KBM-7 (cell line): ENCODE data around the gene TCF7L1.

Experiments
- DNase-seq: peaks from one replicate; pipeline ENCODE4 v3.0.0-alpha.2; 2015
- in situ Hi-C: fragments of 300-500 bp; cut with MboI; formaldehyde crosslinking; loops from 2 replicates; pipeline ENCODE4 v1.14.3; 2020; ENCODE audit warnings: low sequenced_read_pairs, low pct_unique_long_range_greater_than_20kb, mixed read lengths

TCF7L1 gene

GRCh38 chr2:85242321-85242720 lies 109.1 kb downstream of the TCF7L1 start:
- DNase-seq = no peak
- in situ Hi-C loops = no loop called here

GRCh38 chr2:85243101-85244072 lies 110.2 kb downstream of the TCF7L1 start:
- in situ Hi-C loops = no loop called here
- DNase-seq = peak; percentile 40

- DNase-seq = no peak
- in situ Hi-C loops = no loop called here
These were observed 111.6 kb downstream of the TCF7L1 start for GRCh38 chr2:85244828-85245227.

GRCh38 chr2:85245891-85246290 lies 112.7 kb downstream of the TCF7L1 start:
- no peak for DNase-seq
- in situ Hi-C loops = no loop called here

- peak; percentile 20 for DNase-seq
- in situ Hi-C loops = no loop called here
These were observed 113.2 kb downstream of the TCF7L1 start for GRCh38 chr2:85246348-85246747.

- no peak for DNase-seq
- in situ Hi-C loops = no loop called here
These were observed 114.4 kb downstream of the TCF7L1 start for GRCh38 chr2:85247610-85248009.

- DNase-seq = no peak
- in situ Hi-C loops = no loop called here
These were observed 115.7 kb downstream of the TCF7L1 start for GRCh38 chr2:85248773-85249509.

GRCh38 chr2:85250045-85250444 lies 116.9 kb downstream of the TCF7L1 start:
- in situ Hi-C loops = no loop called here
- no peak for DNase-seq

- in situ Hi-C loops = no loop called here
- no peak for DNase-seq
These were observed 118.0 kb downstream of the TCF7L1 start for GRCh38 chr2:85251070-85251616.

- in situ Hi-C loops = no loop called here
- no peak for DNase-seq
These were observed 120.7 kb downstream of the TCF7L1 start for GRCh38 chr2:85253890-85254289.

- in situ Hi-C loops = no loop called here
- DNase-seq = no peak
These were observed 121.5 kb downstream of the TCF7L1 start for GRCh38 chr2:85254540-85255300.

- in situ Hi-C loops = no loop called here
- peak; percentile 35 for DNase-seq
These were observed 122.2 kb downstream of the TCF7L1 start for GRCh38 chr2:85255456-85255812.

- no peak for DNase-seq
- in situ Hi-C loops = no loop called here
These were observed 122.8 kb downstream of the TCF7L1 start for GRCh38 chr2:85255813-85256594.

- no peak for DNase-seq
- in situ Hi-C loops = no loop called here
These were observed 124.3 kb downstream of the TCF7L1 start for GRCh38 chr2:85257359-85257969.

- no peak for DNase-seq
- in situ Hi-C loops = no loop called here
These were observed 124.9 kb downstream of the TCF7L1 start for GRCh38 chr2:85257970-85258605.

- DNase-seq = no peak
- in situ Hi-C loops = no loop called here
These were observed 126.0 kb downstream of the TCF7L1 start for GRCh38 chr2:85259101-85259590.

- no peak for DNase-seq
- in situ Hi-C loops = no loop called here
These were observed 126.7 kb downstream of the TCF7L1 start for GRCh38 chr2:85259879-85260278.

GRCh38 chr2:85263591-85263990 lies 130.4 kb downstream of the TCF7L1 start:
- no peak for DNase-seq

More at GRCh38 chr2:85263591-85263990, 130.4 kb downstream of the TCF7L1 start:
- in situ Hi-C loops = no loop called here
